Psoas muscle (tissue), 8 donors: Measurements from ENCODE around the gene ROBO1. TPM values are rescaled to one million over a fixed set of nuclear protein-coding genes. Genes with fewer than 3 reads are reported as not detected.

Experiments used
- ATAC-seq, 4 donors: fragments of 200-7000 bp; cut with Tn5 transposase; one replicate each; pipeline ENCODE4 v1.9.1; 2020; ENCODE audit warnings: moderate library complexity in 3 of 4, mild to moderate bottlenecking in 2 of 4
- DNase-seq, 2 donors: peaks; one replicate each; pipeline ENCODE4 v3.0.0-alpha.2; 2020
- H3K27ac ChIP-seq: fragments of 200-600 bp; one replicate; pipeline ENCODE4 v1.8.0; 2022
- H3K27me3 ChIP-seq, 3 donors: fragments of 200-600 bp in 1 of 3; one replicate each; pipeline versions ENCODE4 v1.6.1 to v1.8.0; 2013 to 2022; ENCODE audit warnings: low read length in 2 of 3, mild to moderate bottlenecking in 2 of 3, moderate library complexity in 1 of 3; ENCODE audit not compliant: insufficient read depth in 3 of 3
- H3K36me3 ChIP-seq, 2 donors: fragments of 200-600 bp in 1 of 2; one replicate each; pipeline versions ENCODE4 v1.6.1 to v1.8.0; 2013 to 2022; ENCODE audit warnings: low read depth in 1 of 2, mild to moderate bottlenecking in 1 of 2, moderate library complexity in 1 of 2; ENCODE audit not compliant: insufficient read depth in 1 of 2
- H3K4me1 ChIP-seq: fragments of 200-600 bp; one replicate; pipeline ENCODE4 v1.8.0; 2022
- H3K4me3 ChIP-seq: fragments of 200-600 bp; one replicate; pipeline ENCODE4 v1.8.0; 2022; ENCODE audit warnings: mild to moderate bottlenecking
- H3K9me3 ChIP-seq: fragments of 200-600 bp; one replicate; pipeline ENCODE4 v1.8.0; 2022
- WGBS, 3 donors: extraction: QIAGEN DNeasy Blood & Tissue Kit; methylation state at CpG; one replicate each; pipeline versions ENCODE4 v1.1.6 to v1.1.7; 2013; 5-methylcytosine and 5-hydroxymethylcytosine counted together
- intact Hi-C, 2 donors: fragments of 100-400 bp; cut with DNase I; formaldehyde crosslinking; loops; one replicate each; pipeline versions ENCODE4 v1.11.0 to v1.14.2; 2022
- polyA plus RNA-seq, 3 donors: library from polyadenylated mRNA; stranded (reverse); fragments of 200-250 nt; gene quantifications; one replicate each; pipeline ENCODE4 v1.2.3, GENCODE V29; 2013
- total RNA-seq, 4 donors: library from RNA; stranded (reverse); fragmentation: NEBNext Ultra II Directional in 2 of 4; extraction: Animal tissue kit (Norgen Biotek cat#: 25700) in 2 of 4; gene quantifications; one replicate each; pipeline versions ENCODE4 v1.2.1 to v1.2.4, GENCODE V29; 2021 to 2023
- TF ChIP-seq, protein P1 (sequence below): fragments of 200-600 bp; IDR thresholded peaks from one replicate; pipeline ENCODE4 v1.8.0; 2022; ENCODE audit warnings: antibody characterized with exemption
- donor health status: healthy with polysubstance abuse.
- donor health status: DM: no; HTN: no; CAD: no; lungs with moderate emphysema.
- donor health status: Bipolar disorder and iron deficiency.
- donor health status: healthy.
- donor health status: DM: yes; HTN: yes; CAD: no.
- donor health status: DM: no; HTN: no; CAD: no.
- donor health status: DM: no; HTN: no; CAD: no.
- donor health status: DM: yes; HTN: yes; CAD: no.

Gene ROBO1
- total and polyA plus RNA-seq, 7 donors: 0.52 to 14.0 (median 4.9) TPM

DNA sequence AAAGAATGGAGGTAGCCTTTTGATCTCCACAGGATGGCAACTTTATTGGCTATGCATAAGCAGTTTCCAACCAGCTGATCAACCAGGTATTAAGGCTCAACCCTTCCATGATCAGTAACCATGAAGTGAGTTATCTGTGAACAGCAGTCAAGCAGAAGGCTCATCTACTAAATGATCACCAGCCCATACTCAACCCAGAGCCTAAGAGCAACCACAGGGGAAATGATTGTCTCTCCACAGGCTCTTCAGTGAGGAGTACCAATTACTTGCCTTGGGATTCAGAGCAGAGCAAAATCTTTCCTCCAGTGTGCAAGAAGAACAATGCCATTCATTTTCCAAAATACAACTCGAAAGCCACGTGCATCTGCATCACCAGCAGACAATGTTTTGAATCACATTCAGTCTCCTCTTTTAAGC is 754.8 kb downstream of the ROBO1 start:
- Histone ChIP-seq H3K9me3 (no peaks in the 10 kb centered on the region), H3K27me3 (peaks cover 0 to 3% (median 0%) of the 10 kb centered on the region in 3 donors), H3K4me3 (peak overlapping the region; percentile 40), H3K27ac (peak overlapping the region; percentile 72), H3K4me1 (no peaks in the 10 kb centered on the region), H3K36me3 (no peaks in the 10 kb centered on the region)
- ATAC-seq: no peak
- TF ChIP-seq, protein P1, sequence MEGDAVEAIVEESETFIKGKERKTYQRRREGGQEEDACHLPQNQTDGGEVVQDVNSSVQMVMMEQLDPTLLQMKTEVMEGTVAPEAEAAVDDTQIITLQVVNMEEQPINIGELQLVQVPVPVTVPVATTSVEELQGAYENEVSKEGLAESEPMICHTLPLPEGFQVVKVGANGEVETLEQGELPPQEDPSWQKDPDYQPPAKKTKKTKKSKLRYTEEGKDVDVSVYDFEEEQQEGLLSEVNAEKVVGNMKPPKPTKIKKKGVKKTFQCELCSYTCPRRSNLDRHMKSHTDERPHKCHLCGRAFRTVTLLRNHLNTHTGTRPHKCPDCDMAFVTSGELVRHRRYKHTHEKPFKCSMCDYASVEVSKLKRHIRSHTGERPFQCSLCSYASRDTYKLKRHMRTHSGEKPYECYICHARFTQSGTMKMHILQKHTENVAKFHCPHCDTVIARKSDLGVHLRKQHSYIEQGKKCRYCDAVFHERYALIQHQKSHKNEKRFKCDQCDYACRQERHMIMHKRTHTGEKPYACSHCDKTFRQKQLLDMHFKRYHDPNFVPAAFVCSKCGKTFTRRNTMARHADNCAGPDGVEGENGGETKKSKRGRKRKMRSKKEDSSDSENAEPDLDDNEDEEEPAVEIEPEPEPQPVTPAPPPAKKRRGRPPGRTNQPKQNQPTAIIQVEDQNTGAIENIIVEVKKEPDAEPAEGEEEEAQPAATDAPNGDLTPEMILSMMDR: no peak
- intact Hi-C loops: no loop called here
- DNase-seq: no peak
- 29 to 66% (median 34%) methylated on average over 2 of the region's 2 CpGs for WGBS, 3 donors

DNA sequence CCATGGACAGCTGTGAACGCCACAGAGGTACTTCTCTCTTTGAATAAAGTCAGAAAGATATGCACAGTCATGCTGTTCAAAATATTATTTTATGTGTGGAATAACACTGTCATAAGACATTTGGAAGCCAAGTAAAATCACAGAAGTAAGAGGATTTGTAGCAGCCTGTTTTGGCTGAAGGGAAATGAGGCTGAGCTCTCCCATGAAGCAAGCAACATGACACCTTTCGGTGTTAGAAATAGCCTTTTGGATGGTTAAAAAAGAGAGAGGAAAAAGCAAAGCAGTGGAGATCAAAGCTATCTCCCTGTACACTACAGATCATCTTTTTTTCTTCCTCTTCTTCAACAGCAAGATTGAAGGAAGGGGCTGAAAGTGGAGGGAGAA is 755.3 kb downstream of the ROBO1 start:
- peak in 1 of 4 donors; percentile 11 for ATAC-seq
- intact Hi-C loops: no loop called here
- Histone ChIP-seq H3K36me3 (no peaks in the 10 kb centered on the region), H3K27me3 (peaks cover 0 to 3% (median 0%) of the 10 kb centered on the region in 3 donors), H3K27ac (peak overlapping the region; percentile 72), H3K9me3 (no peaks in the 10 kb centered on the region), H3K4me3 (peak overlapping the region; percentile 40), H3K4me1 (no peaks in the 10 kb centered on the region)
- DNase-seq: no peak
- WGBS, 3 donors: 24 to 51% (median 35%) methylated on average over 2 of the region's 2 CpGs
- TF ChIP-seq, protein P1: no peak

DNA sequence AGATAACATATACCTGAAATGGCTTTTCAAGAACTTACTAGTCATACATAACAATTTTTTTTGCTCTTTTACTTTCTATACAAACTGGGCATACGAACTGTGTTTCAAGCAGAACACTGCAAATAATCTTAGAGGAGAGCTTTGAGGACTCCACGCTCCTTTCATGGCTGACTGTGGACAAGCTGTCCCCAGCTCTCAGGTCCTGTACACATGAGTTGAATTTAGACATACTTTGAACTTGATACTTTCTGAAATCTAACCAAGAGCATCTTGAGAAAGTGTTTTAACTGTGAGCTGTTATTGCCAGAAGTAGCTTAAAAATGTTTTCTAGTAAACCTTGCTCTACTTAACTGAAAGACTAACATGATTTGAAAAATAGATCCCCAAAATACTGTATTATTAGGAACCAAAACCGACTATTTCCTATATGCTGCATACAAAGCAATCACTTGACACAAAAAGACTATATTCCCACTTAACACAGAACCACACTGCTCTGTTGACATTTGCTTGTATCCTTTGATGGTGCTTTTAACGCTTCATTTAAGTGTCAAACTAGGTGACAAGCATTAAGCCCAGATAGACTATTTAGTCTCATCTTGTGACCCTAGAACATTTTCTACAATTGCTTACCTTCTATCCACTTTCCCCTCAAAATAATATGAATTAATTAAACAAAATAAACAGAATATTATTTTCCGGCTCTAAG is 755.8 kb downstream of the ROBO1 start:
- no peaks in the 10 kb centered on the region for H3K36me3 ChIP-seq
- 42 to 72% (median 51%) methylated on average over 5 of the region's 5 CpGs for WGBS, 3 donors
- H3K4me1 ChIP-seq: no peaks in the 10 kb centered on the region
- no peaks in the 10 kb centered on the region for H3K9me3 ChIP-seq
- peak overlapping the region; percentile 40 for H3K4me3 ChIP-seq
- intact Hi-C loops: no loop called here
- peak; percentile 56 to 90 (median 65) for ATAC-seq
- peak in 1 of 2 donors; percentile 52 for DNase-seq
- TF ChIP-seq, protein P1: no peak
- peak overlapping the region; percentile 72 for H3K27ac ChIP-seq
- H3K27me3 ChIP-seq: peaks cover 0 to 3% (median 0%) of the 10 kb centered on the region in 3 donors

DNA sequence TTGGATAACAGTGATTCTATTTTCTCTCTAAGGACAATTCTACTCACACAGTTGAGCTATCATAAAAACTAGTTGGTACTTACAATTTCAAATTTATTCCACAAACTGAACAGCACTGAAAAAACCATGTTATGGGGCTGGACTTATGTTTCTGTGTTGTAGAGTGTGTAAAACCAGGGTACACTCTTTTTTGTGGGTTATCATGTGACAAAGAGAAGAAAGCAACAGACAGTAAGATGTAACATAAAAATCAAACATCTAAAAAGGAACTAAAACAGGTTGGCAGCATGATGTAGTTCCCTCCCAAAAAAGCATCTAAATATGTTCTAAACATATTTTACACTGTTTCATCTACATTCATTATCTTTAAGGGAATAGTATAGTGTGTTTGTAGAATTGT is 757.9 kb downstream of the ROBO1 start:
- H3K4me3 ChIP-seq: no peak overlapping the region
- intact Hi-C loops: no loop called here
- H3K27ac ChIP-seq: no peak overlapping the region
- DNase-seq (no peak), ATAC-seq (no peak)
- H3K27me3 ChIP-seq: no peaks in the 10 kb centered on the region
- no peaks in the 10 kb centered on the region for H3K36me3 ChIP-seq
- TF ChIP-seq, protein P1: no peak
- peaks cover 3% of the 10 kb centered on the region for H3K4me1 ChIP-seq
- H3K9me3 ChIP-seq: no peaks in the 10 kb centered on the region

DNA sequence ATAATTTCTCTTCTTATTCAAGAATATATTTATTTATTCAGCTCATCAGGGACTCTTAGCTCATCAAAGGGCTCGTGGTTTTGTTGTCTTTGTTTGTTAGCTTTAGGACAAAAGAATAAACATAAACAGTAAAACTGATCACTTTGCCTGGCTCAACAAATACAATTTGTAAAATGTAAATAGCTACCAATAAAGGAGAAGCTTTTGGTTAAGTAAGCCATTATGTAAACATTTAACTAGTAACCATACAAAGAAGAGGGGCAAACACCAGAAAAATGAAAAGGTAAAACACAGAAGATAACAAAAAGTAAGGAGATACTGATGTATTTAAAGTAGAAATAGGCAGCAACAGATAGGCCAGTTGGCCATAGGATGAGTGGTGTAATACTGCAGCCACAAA is 761.7 kb downstream of the ROBO1 start:
- DNase-seq: no peak
- intact Hi-C loops: no loop called here

More for the DNA sequence above, 761.7 kb downstream of the ROBO1 start:
- Histone ChIP-seq H3K4me3 (no peak overlapping the region), H3K27ac (no peak overlapping the region), H3K4me1 (peaks cover 4% of the 10 kb centered on the region), H3K27me3 (no peaks in the 10 kb centered on the region), H3K36me3 (no peaks in the 10 kb centered on the region), H3K9me3 (no peaks in the 10 kb centered on the region)
- TF ChIP-seq, protein P1: no peak
- no peak for ATAC-seq
- WGBS, 3 donors: 83 to 93% (median 91%) methylated on average over 1 of the region's 1 CpG
